AG04449 (cell line): Measurements from ENCODE around the gene CBLC.
A peak's percentile ranks its signal among the peaks of the same experiment; 100 is the strongest.

Source experiments
- CTCF ChIA-PET: fragments of 350-600 bp; formaldehyde crosslinking; extraction: SDS; loops from one replicate; lab custom pipeline; 2021; ENCODE audit warnings: antibody characterized with exemption; lab: Yijun Ruan, JAX
- POLR2A ChIA-PET: fragments of 400-600, 350-600 bp; formaldehyde crosslinking; extraction: SDS; loops from one replicate; lab custom pipeline; 2020; ENCODE audit warnings: antibody characterized with exemption, inconsistent platforms; lab: Yijun Ruan, JAX
- DNase-seq: peaks from one replicate; pipeline ENCODE4 v3.0.0-alpha.2; 2010; ENCODE audit warnings: low read depth, low spot score
- H3K4me3 ChIP-seq: 2 replicates; pipeline ENCODE4 v1.5.1; 2011; ENCODE audit warnings: low read depth, mild to moderate bottlenecking, control low read depth, low read length
- TF ChIP-seq, protein P1 (sequence below): IDR thresholded peaks from one replicate; pipeline ENCODE4 v1.5.1; 2011; ENCODE audit warnings: mild to moderate bottlenecking, moderate library complexity, low read length, control low read depth, inconsistent platforms; ENCODE audit not compliant: insufficient read depth; ENCODE audit errors: missing control alignments

The CBLC gene

DNA sequence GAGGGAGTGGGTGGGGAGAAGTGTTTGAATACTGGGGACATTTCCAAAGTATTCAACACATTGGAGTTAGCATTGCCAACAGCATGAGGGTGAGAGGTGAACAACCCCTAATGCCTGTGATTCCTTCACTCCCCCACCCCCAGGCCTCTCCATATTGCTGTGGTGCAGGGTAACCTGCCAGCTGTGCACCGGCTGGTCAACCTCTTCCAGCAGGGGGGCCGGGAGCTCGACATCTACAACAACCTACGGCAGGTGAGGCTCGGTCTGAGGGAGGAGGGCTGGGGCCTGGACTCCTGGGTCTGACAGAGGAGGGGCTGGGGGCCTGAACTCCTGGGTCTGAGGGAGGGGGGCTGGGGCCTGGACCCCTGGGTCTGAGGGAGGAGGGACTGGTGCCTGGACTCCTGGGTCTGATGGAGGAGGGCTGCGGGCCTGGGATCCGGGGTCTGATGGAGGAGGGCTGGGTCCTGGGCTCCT, 21.6 kb upstream of the CBLC start:
- ChIA-PET POLR2A (interaction anchor here (1.4 kb wide), 1 partner anchor 14 kb away, joined by 4 read pairs; no protein-coding TSS in a partner anchor), CTCF (interaction anchor here (1.2 to 5.7 kb wide), 4 partner anchors 9 to 32 kb away, joined by 3 to 50 read pairs (median 26); no protein-coding TSS in a partner anchor)
- DNase-seq, result no peak
- TF ChIP-seq, protein P1, sequence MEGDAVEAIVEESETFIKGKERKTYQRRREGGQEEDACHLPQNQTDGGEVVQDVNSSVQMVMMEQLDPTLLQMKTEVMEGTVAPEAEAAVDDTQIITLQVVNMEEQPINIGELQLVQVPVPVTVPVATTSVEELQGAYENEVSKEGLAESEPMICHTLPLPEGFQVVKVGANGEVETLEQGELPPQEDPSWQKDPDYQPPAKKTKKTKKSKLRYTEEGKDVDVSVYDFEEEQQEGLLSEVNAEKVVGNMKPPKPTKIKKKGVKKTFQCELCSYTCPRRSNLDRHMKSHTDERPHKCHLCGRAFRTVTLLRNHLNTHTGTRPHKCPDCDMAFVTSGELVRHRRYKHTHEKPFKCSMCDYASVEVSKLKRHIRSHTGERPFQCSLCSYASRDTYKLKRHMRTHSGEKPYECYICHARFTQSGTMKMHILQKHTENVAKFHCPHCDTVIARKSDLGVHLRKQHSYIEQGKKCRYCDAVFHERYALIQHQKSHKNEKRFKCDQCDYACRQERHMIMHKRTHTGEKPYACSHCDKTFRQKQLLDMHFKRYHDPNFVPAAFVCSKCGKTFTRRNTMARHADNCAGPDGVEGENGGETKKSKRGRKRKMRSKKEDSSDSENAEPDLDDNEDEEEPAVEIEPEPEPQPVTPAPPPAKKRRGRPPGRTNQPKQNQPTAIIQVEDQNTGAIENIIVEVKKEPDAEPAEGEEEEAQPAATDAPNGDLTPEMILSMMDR, result no peak
- H3K4me3 ChIP-seq, result no peak overlapping the region; the same call in 1 of the 2 replicates

DNA sequence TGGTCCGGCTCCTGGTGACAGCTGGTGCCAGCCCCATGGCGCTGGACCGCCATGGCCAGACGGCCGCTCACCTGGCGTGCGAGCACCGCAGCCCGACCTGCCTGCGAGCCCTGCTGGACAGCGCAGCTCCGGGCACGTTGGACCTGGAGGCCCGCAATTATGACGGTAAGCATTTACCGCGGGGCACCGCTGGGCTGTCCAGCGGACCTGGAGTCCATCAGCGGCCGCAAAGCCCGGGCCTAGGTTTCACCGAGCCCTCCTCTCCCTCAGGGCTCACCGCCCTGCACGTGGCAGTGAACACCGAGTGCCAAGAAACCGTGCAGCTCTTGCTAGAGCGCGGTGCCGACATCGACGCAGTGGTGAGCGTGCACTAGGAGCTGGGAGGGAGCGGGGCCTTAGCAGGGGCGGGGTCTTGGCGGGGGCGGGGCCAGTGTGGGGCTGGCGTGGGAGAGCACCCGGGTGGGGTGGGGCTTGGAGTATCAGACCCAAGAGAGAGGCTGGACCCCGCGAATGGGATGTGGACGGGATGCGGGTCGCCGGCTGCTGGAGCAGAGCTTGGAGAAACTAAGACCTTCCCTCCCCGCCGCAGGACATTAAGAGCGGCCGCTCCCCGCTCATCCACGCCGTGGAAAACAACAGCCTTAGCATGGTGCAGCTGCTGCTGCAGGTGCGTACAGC, 20.5 kb upstream of the CBLC start:
- peak overlapping the region; percentile 59 for H3K4me3 ChIP-seq

DNA sequence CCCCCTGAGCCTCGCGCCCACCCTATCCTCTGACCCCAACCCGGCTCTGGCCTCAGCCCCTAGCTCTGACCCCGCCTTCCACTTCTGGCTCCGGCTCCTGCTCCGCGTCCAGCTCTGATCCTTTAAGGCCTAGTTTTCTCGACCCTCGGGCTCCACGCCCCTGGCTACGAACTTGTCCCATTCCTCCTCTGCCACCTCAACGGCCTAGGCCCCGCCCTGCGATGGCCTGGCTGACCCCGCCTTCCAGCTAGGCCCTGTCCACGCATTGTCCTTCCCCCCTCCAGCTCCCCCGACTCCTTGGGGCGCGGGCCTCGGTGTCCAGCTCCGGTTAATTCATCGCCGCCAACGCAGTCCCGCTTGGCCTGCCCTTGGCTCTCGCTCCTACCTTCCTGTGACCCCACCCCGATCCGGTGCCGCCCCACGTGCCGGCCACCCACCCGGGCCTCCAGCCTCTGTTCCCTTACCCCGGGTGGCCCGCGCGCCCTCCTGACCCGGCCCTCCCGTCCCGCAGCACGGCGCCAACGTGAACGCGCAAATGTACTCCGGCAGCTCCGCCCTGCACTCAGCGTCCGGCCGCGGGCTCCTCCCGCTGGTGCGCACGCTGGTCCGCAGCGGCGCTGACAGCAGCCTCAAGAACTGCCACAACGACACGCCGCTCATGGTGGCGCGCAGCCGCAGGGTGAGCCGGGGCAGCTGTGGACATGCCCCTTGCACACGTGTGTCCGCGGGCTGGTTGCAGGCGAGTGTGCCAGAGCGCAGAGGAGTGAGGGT, 19.8 kb upstream of the CBLC start:
- peak overlapping the region; percentile 59 for H3K4me3 ChIP-seq
- TF ChIP-seq, protein P1, result peak; percentile 16
- CTCF ChIA-PET, result interaction anchor here (0.7 to 5.7 kb wide), 11 partner anchors 9 to 187 kb away, joined by 3 to 50 read pairs (median 4); no protein-coding TSS in a partner anchor
- POLR2A ChIA-PET, result interaction anchor here (1.0 to 1.3 kb wide), 4 partner anchors 9 to 16 kb away, joined by 3 to 6 read pairs (median 3); no protein-coding TSS in a partner anchor
- no peak for DNase-seq

More for the DNA sequence above, 20.5 kb upstream of the CBLC start:
- TF ChIP-seq, protein P1, result no peak
- no peak for DNase-seq
- CTCF ChIA-PET, result interaction anchor here (0.7 to 5.7 kb wide), 11 partner anchors 8 to 186 kb away, joined by 3 to 50 read pairs (median 4); no protein-coding TSS in a partner anchor
- POLR2A ChIA-PET, result interaction anchor here (1.0 to 1.3 kb wide), 3 partner anchors 8 to 15 kb away, joined by 3 to 6 read pairs (median 3); no protein-coding TSS in a partner anchor

DNA sequence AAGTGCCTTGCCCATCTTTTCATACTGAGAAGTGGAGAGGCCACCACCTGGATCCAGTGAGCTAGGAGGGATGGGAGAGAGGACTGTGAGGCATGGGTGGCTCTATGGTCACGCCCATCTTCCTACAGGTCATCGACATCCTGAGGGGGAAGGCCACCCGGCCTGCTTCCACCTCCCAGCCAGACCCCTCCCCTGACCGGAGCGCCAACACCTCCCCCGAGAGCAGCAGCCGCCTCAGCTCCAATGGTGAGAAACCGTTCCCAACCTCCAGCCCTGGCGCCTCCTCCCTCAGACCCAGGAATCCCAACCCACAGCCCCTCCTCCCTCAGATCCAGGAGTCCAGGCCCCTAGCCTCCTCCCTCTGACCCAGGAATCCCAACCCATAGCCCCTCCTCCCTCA, 19.1 kb upstream of the CBLC start:
- no peak for DNase-seq
- TF ChIP-seq, protein P1, result no peak
- peak overlapping the region; percentile 59 for H3K4me3 ChIP-seq
- ChIA-PET POLR2A (interaction anchor here (1.3 kb wide), 1 partner anchor 10 kb away, joined by 3 read pairs; no protein-coding TSS in a partner anchor), CTCF (interaction anchor here (1.6 to 5.7 kb wide), 5 partner anchors 8 to 188 kb away, joined by 3 to 50 read pairs (median 10); no protein-coding TSS in a partner anchor)

DNA sequence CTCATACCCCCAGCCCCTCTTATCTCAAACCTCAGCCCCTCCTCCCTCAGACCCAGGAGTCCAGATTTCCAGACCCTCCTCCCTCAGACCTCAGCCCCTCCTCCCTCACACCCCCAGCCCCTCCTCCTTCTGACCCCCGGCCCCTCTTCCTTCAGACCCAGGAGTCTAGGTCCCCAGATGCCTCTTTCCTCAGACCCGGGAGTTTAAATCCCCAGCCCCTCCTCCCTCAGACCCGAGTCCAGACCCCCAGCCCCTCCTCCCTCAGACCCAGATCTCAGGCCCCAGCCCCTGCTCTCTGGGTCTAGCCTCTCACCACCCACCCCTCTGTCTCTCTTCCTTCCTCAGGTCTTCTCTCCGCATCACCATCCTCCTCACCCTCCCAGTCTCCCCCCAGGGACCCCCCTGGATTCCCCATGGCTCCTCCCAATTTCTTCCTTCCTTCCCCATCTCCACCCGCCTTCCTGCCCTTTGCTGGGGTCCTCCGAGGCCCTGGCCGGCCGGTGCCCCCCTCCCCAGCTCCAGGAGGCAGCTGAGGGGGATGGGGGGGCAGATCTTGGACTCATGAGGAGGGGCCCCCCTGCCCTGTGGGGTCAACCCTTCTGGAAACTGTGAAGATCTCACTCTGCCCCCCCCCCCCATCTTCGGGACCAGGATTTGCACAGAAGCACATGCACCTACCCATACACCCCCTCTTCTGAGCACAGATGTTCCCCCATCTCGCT, 18.4 kb upstream of the CBLC start:
- POLR2A ChIA-PET, result interaction anchor here (0.5 kb wide), 1 partner anchor 12 kb away, joined by 3 read pairs; no protein-coding TSS in a partner anchor
- CTCF ChIA-PET, result interaction anchor here (1.6 to 5.7 kb wide), 4 partner anchors 12 to 35 kb away, joined by 3 to 50 read pairs (median 36); no protein-coding TSS in a partner anchor
- H3K4me3 ChIP-seq, result no peak overlapping the region
- TF ChIP-seq, protein P1, result no peak
- DNase-seq, result no peak
